Mammary epithelial cell (primary cell): Measurements from ENCODE around the gene ZNF48.

Source experiments
- EZH2 ChIP-seq: IDR thresholded peaks from 2 replicates; pipeline ENCODE4 v1.6.1; 2012; ENCODE audit warnings: low read length, inconsistent platforms, borderline replicate concordance
- TF ChIP-seq, protein P1 (sequence below), 2 donors: IDR thresholded peaks in 1 of 2; conservative IDR thresholded peaks in 1 of 2; 2 replicates each; pipeline ENCODE4 v1.5.1; 2011 to 2012; ENCODE audit warnings: inconsistent platforms in 2 of 2, low read length in 2 of 2, mild to moderate bottlenecking in 2 of 2, control low read depth in 1 of 2, low read depth in 1 of 2; ENCODE audit not compliant: insufficient read depth in 1 of 2; ENCODE audit errors: extremely low read depth in 1 of 2

DNA sequence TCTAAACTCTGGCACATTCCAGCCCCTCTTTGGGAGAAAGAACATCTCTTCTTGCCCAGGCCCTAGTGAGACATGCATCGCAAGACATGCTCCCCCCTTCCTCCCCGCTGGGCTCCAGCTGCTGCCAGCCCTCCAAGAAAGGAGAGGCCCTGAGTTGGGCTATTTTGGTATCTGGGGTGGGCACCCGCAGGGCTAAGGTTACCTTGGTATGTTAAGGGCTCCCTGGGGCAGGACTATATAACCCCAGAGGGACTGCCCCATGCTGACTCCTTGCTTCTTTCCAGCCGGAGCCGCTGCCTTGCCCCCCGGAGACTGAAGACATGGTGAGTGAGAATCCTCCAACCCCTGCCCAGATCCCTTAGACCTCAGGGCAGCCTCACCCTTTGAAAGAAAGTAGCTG, 20.7 kb upstream of the ZNF48 start, which contains the start of gene MYL11:
- no peak for TF ChIP-seq EZH2
- TF ChIP-seq, protein P1, sequence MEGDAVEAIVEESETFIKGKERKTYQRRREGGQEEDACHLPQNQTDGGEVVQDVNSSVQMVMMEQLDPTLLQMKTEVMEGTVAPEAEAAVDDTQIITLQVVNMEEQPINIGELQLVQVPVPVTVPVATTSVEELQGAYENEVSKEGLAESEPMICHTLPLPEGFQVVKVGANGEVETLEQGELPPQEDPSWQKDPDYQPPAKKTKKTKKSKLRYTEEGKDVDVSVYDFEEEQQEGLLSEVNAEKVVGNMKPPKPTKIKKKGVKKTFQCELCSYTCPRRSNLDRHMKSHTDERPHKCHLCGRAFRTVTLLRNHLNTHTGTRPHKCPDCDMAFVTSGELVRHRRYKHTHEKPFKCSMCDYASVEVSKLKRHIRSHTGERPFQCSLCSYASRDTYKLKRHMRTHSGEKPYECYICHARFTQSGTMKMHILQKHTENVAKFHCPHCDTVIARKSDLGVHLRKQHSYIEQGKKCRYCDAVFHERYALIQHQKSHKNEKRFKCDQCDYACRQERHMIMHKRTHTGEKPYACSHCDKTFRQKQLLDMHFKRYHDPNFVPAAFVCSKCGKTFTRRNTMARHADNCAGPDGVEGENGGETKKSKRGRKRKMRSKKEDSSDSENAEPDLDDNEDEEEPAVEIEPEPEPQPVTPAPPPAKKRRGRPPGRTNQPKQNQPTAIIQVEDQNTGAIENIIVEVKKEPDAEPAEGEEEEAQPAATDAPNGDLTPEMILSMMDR (conservative IDR thresholded peaks at IDR 0.05 in 1 of 2, IDR thresholded peaks at IDR 0.05 in 1 of 2; ENCODE audit: extremely low read depth in 1 of 2, insufficient read depth in 1 of 2, low read depth in 1 of 2, low read length in 2 of 2): no peak
